Sigmoid colon (tissue), 7 donors: ENCODE results near the gene NPC1. TPM values are rescaled to one million over a fixed set of nuclear protein-coding genes. Genes with fewer than 3 reads are reported as not detected.

ENCODE experiments used
- DNase-seq: peaks from one replicate; pipeline ENCODE4 v3.0.0-alpha.2; 2019
- H3K27ac ChIP-seq, 4 donors: fragments of 200-600 bp; sonication (generic); one replicate each; pipeline ENCODE4 v1.5.1; 2016 to 2019; ENCODE audit warnings: mild to moderate bottlenecking in 1 of 4
- H3K27me3 ChIP-seq, 3 donors: fragments of 200-600 bp; sonication (generic); one replicate each; pipeline ENCODE4 v1.5.1; 2019; ENCODE audit warnings: mild to moderate bottlenecking in 1 of 3
- H3K36me3 ChIP-seq, 4 donors: fragments of 200-600 bp; sonication (generic); one replicate each; pipeline ENCODE4 v1.5.1; 2016 to 2019
- H3K4me1 ChIP-seq, 4 donors: fragments of 200-600 bp; sonication (generic); one replicate each; pipeline ENCODE4 v1.5.1; 2017 to 2019
- H3K4me3 ChIP-seq, 4 donors: fragments of 200-600 bp; sonication (generic); one replicate each; pipeline ENCODE4 v1.5.1; 2017 to 2019; ENCODE audit warnings: mild to moderate bottlenecking in 2 of 4, moderate library complexity in 1 of 4
- H3K9me3 ChIP-seq, 4 donors: fragments of 200-600 bp in 3 of 4; sonication (generic) in 3 of 4; one replicate each; pipeline versions ENCODE4 v1.5.1 to v1.6.1; 2013 to 2019
- CTCF ChIP-seq, 4 experiments: fragments of 450-650 bp in 3 of 4; fragments of 200-600 bp in 1 of 4; IDR thresholded peaks; one replicate each; pipeline ENCODE4 v1.5.1; 2016 to 2019; ENCODE audit warnings: antibody characterized with exemption in 4 of 4, mild to moderate bottlenecking in 3 of 4, moderate library complexity in 2 of 4
- EP300 ChIP-seq, 4 donors: sonication (generic); formaldehyde crosslinking; IDR thresholded peaks; one replicate each; pipeline ENCODE4 v1.6.1; 2017; ENCODE audit warnings: antibody characterized with exemption in 4 of 4
- POLR2A ChIP-seq, 2 donors: fragments of 450-650 bp; IDR thresholded peaks; one replicate each; pipeline ENCODE4 v1.6.1; 2016; ENCODE audit warnings: antibody characterized with exemption in 2 of 2, mild to moderate bottlenecking in 2 of 2, moderate library complexity in 2 of 2
- POLR2AphosphoS5 ChIP-seq, 4 donors: sonication (generic); formaldehyde crosslinking; IDR thresholded peaks; one replicate each; pipeline ENCODE4 v1.6.1; 2017; ENCODE audit warnings: antibody characterized with exemption in 4 of 4
- WGBS, 2 donors: extraction: QIAGEN DNeasy Blood & Tissue Kit; methylation state at CpG; one replicate each; pipeline ENCODE4 v1.1.7; 2013; 5-methylcytosine and 5-hydroxymethylcytosine counted together
- intact Hi-C: fragments of 100-400 bp; cut with DNase I; formaldehyde crosslinking; loops from one replicate; pipeline ENCODE4 v1.15.1; 2023
- polyA plus RNA-seq, 3 donors: library from polyadenylated mRNA; stranded (reverse); fragments of 200-250 nt; gene quantifications; one replicate each; pipeline ENCODE4 v1.2.3, GENCODE V29; 2013
- total RNA-seq, 4 donors: library from RNA; depleted of rRNA; stranded (reverse); fragments of >200 nt; gene quantifications; one replicate each; pipeline ENCODE4 v1.1.0, GENCODE V29; 2016
- donor health status: healthy with polysubstance abuse.
- donor health status: Bipolar disorder and iron deficiency.
- donor health status: healthy.

NPC1 gene
- total and polyA plus RNA-seq, 7 donors = 9.0 to 59.2 (median 34.9) TPM

GRCh38 chr18:23574611-23575308 lies 11.5 kb downstream of the NPC1 start:
- Histone ChIP-seq H3K4me3 (no peak overlapping the region), H3K4me1 (peaks cover 0 to 22% (median 6%) of the 10 kb centered on the region in 4 donors), H3K36me3 (peaks cover 0 to 42% (median 3%) of the 10 kb centered on the region in 4 donors), H3K27me3 (no peaks in the 10 kb centered on the region), H3K9me3 (no peaks in the 10 kb centered on the region), H3K27ac (peak overlapping the region in 1 of 4 donors; percentile 4)
- TF ChIP-seq CTCF (IDR thresholded peaks at IDR 0.05) = no peak
- TF ChIP-seq POLR2AphosphoS5 (IDR thresholded peaks at IDR 0.05) = no peak
- no peak for TF ChIP-seq EP300 (IDR thresholded peaks at IDR 0.05)
- no peak for TF ChIP-seq POLR2A (IDR thresholded peaks at IDR 0.05)
- intact Hi-C loops = no loop called here
- DNase-seq = no peak
- WGBS, 2 donors = 68 to 82% methylated on average over 5 of the region's 5 CpGs

DNA sequence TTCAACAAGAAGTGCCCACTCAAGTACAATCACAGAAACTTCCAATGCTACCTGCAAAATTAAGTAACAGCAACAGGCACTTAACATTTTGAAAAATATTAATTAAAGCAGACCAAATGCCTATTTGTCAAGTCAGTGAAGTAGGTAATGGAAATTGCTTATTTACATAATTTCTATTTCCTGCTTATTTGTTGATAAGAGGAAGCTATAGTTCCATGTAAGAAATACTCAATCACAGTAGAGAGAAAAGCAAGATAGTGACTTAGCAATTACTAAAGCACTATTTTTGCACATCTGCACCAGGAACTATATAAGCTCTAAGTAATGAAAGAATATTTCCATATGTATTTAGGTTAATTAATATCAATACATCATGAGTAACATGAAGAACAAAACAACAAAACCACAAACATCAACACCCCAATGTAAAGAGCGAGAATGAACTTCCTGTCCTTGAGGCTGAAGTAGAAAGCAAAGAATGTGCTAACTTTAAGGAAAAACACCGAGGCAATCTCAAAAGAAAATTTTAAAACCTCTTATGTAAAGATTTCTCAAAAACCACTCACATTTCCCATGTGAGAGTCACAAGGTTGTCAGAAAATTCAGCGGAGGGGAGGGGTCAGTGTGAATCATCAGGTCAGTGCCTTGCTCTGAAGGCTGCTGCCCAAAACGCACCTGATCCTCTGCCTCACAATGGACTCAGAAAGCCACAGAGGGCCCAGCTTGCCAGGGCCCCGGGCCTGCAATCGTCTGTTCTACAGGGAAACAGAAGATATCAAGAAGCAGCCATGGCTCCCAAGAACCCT lies 12.5 kb downstream of the NPC1 start:
- peak overlapping the region in 1 of 4 donors; percentile 4 for H3K27ac ChIP-seq
- no peaks in the 10 kb centered on the region for H3K9me3 ChIP-seq
- H3K4me1 ChIP-seq = peaks cover 0 to 18% (median 6%) of the 10 kb centered on the region in 4 donors
- 55 to 73% methylated on average over 6 of the region's 6 CpGs for WGBS, 2 donors
- DNase-seq = no peak
- intact Hi-C loops = no loop called here
- H3K27me3 ChIP-seq = no peaks in the 10 kb centered on the region
- peaks cover 0 to 49% (median 3%) of the 10 kb centered on the region in 4 donors for H3K36me3 ChIP-seq
- TF ChIP-seq EP300 (IDR thresholded peaks at IDR 0.05) = no peak
- TF ChIP-seq POLR2AphosphoS5 (IDR thresholded peaks at IDR 0.05) = no peak
- no peak for TF ChIP-seq POLR2A (IDR thresholded peaks at IDR 0.05)
- no peak overlapping the region for H3K4me3 ChIP-seq

DNA sequence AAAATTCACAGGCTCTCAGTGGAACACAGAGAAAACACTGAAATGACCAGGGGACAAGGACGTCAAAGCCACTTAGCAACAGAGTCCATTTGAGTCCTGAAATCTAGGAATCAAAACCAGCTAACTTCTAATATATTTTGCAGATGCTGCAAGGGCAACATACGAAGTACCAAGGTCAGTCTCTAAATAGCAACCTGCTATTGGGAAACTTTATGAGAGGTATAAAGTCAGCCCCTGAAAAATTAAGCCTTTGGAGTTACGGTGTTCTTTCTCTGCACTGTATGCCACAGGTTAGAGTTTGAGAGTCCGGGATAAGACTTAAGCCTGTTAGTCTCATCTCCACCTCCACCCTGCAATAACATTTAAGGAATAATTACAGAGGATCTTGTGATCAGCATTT lies 13.3 kb downstream of the NPC1 start:
- H3K27me3 ChIP-seq = no peaks in the 10 kb centered on the region
- peaks cover 0 to 15% (median 6%) of the 10 kb centered on the region in 4 donors for H3K4me1 ChIP-seq
- H3K9me3 ChIP-seq = no peaks in the 10 kb centered on the region
- no peak overlapping the region for H3K4me3 ChIP-seq
- intact Hi-C loops = no loop called here
- H3K27ac ChIP-seq = no peak overlapping the region
- H3K36me3 ChIP-seq = peaks cover 0 to 58% (median 7%) of the 10 kb centered on the region in 4 donors
- WGBS, 2 donors = 91 to 96% methylated on average over 4 of the region's 4 CpGs
- DNase-seq = no peak
- TF ChIP-seq CTCF (IDR thresholded peaks at IDR 0.05) = no peak
- no peak for TF ChIP-seq EP300 (IDR thresholded peaks at IDR 0.05)
- no peak for TF ChIP-seq POLR2A (IDR thresholded peaks at IDR 0.05)

DNA sequence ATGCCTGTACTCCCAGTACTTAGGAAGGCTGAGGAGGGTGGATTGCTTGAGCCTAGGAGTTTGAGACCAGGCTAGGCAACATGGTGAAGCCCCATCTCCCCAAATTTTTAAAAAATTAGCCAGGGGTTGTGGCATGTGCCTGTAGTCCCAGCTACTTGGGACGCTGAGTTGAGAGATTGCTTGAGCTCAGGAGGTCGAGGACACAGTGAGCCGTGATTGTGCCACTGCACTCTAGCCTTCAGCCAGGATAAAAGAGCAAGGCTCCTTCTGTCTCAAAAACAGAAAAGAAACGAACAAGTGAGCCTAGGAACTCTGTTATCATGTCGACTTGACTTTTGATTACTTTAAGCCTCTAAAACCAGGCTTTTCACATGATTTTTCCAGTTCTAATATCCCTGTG lies 13.7 kb downstream of the NPC1 start:
- no peak overlapping the region for H3K4me3 ChIP-seq
- H3K27me3 ChIP-seq = no peaks in the 10 kb centered on the region
- no peaks in the 10 kb centered on the region for H3K9me3 ChIP-seq
- no peak overlapping the region for H3K27ac ChIP-seq
- WGBS, 2 donors = 90 to 94% methylated on average over 5 of the region's 5 CpGs
- no peak for TF ChIP-seq POLR2AphosphoS5 (IDR thresholded peaks at IDR 0.05)
- TF ChIP-seq CTCF (IDR thresholded peaks at IDR 0.05) = no peak
- no peak for TF ChIP-seq EP300 (IDR thresholded peaks at IDR 0.05)
- TF ChIP-seq POLR2A (IDR thresholded peaks at IDR 0.05) = no peak
- intact Hi-C loops = no loop called here
- DNase-seq = no peak
- H3K4me1 ChIP-seq = peaks cover 0 to 15% (median 6%) of the 10 kb centered on the region in 4 donors
- H3K36me3 ChIP-seq = peaks cover 0 to 62% (median 10%) of the 10 kb centered on the region in 4 donors

GRCh38 chr18:23572012-23572411 lies 14.3 kb downstream of the NPC1 start:
- Histone ChIP-seq H3K4me1 (peaks cover 0 to 15% (median 6%) of the 10 kb centered on the region in 4 donors), H3K4me3 (no peak overlapping the region), H3K36me3 (peaks cover 0 to 68% (median 15%) of the 10 kb centered on the region in 4 donors), H3K27ac (no peak overlapping the region), H3K9me3 (no peaks in the 10 kb centered on the region), H3K27me3 (no peaks in the 10 kb centered on the region)
- 69 to 83% methylated on average over 2 of the region's 2 CpGs for WGBS, 2 donors
- DNase-seq = no peak
- intact Hi-C loops = no loop called here
- TF ChIP-seq POLR2A (IDR thresholded peaks at IDR 0.05) (no peak), POLR2AphosphoS5 (IDR thresholded peaks at IDR 0.05) (no peak), EP300 (IDR thresholded peaks at IDR 0.05) (no peak), CTCF (IDR thresholded peaks at IDR 0.05) (no peak)
